NCI-H1694 treated with DMSO at 0.1 percent for 48 hours (cell line): ENCODE measurements around the gene CD58.
"Not testable (repeated sequence)": the region's sequence is repeated elsewhere in the genome, so short reads cannot be mapped to it uniquely, and the experiment has no call there.

Source experiments
- DNase-seq: peaks from one replicate; lab custom pipeline; 2025; lab: John Stamatoyannopoulos, UW

The CD58 gene

GRCh38 chr1:116571215-116571919 lies 541 bp upstream of the CD58 start:
- no peak for DNase-seq

- DNase-seq, result no peak
Observed at GRCh38 chr1:116569776-116570357, 959 bp downstream of the CD58 start.

GRCh38 chr1:116569381-116569670 lies 1.5 kb downstream of the CD58 start:
- no peak for DNase-seq

- DNase-seq, result no peak
Observed at GRCh38 chr1:116568662-116569380, 2.0 kb downstream of the CD58 start.

GRCh38 chr1:116567790-116568661 lies 2.8 kb downstream of the CD58 start:
- DNase-seq, result no peak

GRCh38 chr1:116565222-116565621 lies 5.6 kb downstream of the CD58 start:
- DNase-seq, result no peak

- DNase-seq, result no peak
Observed at GRCh38 chr1:116564426-116564825, 6.4 kb downstream of the CD58 start.

GRCh38 chr1:116562465-116562864 lies 8.4 kb downstream of the CD58 start:
- DNase-seq, result not testable (repeated sequence)

GRCh38 chr1:116561563-116561962 lies 9.3 kb downstream of the CD58 start:
- DNase-seq, result no peak

- DNase-seq, result no peak
Observed at GRCh38 chr1:116560704-116561490, 9.9 kb downstream of the CD58 start.

- no peak for DNase-seq
Observed at GRCh38 chr1:116559304-116559761, 11.5 kb downstream of the CD58 start.

- no peak for DNase-seq
Observed at GRCh38 chr1:116558571-116558970, 12.3 kb downstream of the CD58 start.

GRCh38 chr1:116558140-116558549 lies 12.7 kb downstream of the CD58 start:
- no peak for DNase-seq

- DNase-seq, result no peak
Observed at GRCh38 chr1:116557323-116557878, 13.4 kb downstream of the CD58 start.

GRCh38 chr1:116556289-116557006 lies 14.4 kb downstream of the CD58 start:
- DNase-seq, result no peak

- no peak for DNase-seq
Observed at GRCh38 chr1:116554924-116555323, 15.9 kb downstream of the CD58 start.

- no peak for DNase-seq
Observed at GRCh38 chr1:116553386-116554115, 17.3 kb downstream of the CD58 start.

GRCh38 chr1:116546354-116546977 lies 24.4 kb downstream of the CD58 start:
- DNase-seq, result no peak

GRCh38 chr1:116545359-116545705 lies 25.5 kb downstream of the CD58 start:
- DNase-seq, result no peak
